ENCODE results near the gene RNU6-1. TPM values are rescaled to one million over a fixed set of nuclear protein-coding genes. Genes with fewer than 3 reads are reported as not detected.

Gene RNU6-1
- total RNA-seq, 4 donors from 2014 or later: not detected

- TF ChIP-seq, protein P1, sequence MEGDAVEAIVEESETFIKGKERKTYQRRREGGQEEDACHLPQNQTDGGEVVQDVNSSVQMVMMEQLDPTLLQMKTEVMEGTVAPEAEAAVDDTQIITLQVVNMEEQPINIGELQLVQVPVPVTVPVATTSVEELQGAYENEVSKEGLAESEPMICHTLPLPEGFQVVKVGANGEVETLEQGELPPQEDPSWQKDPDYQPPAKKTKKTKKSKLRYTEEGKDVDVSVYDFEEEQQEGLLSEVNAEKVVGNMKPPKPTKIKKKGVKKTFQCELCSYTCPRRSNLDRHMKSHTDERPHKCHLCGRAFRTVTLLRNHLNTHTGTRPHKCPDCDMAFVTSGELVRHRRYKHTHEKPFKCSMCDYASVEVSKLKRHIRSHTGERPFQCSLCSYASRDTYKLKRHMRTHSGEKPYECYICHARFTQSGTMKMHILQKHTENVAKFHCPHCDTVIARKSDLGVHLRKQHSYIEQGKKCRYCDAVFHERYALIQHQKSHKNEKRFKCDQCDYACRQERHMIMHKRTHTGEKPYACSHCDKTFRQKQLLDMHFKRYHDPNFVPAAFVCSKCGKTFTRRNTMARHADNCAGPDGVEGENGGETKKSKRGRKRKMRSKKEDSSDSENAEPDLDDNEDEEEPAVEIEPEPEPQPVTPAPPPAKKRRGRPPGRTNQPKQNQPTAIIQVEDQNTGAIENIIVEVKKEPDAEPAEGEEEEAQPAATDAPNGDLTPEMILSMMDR (IDR thresholded peaks at IDR 0.05; ENCODE audit: low read depth): no peak
These were observed 42.8 kb upstream of the RNU6-1 start for GRCh38 chr15:67882487-67883233.

DNA sequence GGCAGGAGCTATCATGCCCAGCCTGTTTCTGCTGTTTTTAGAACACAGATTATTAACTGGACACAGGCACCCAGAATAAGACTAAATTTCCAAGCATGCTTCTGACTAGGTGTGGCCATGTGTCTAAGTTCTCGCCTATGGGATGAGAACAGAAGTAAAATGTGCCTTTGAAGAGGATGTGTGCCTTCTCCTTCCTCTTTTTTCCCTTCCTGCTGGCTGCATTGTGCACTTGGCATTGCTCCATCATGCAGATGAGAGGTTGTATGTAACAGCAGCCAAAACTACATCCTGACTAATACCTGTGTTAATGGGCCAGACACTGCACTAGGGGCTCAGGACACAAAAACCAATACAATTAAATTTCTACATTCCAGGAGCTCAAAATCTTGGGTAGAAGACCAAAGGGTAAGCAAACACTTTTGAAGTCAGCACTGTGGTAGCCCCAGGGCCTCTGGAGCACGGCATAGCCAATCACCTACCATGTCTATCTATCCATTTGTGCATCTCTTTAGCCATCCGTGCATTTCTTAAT, 40.9 kb upstream of the RNU6-1 start:
- TF ChIP-seq, protein P1 (IDR thresholded peaks at IDR 0.05; ENCODE audit: low read depth): no peak

DNA sequence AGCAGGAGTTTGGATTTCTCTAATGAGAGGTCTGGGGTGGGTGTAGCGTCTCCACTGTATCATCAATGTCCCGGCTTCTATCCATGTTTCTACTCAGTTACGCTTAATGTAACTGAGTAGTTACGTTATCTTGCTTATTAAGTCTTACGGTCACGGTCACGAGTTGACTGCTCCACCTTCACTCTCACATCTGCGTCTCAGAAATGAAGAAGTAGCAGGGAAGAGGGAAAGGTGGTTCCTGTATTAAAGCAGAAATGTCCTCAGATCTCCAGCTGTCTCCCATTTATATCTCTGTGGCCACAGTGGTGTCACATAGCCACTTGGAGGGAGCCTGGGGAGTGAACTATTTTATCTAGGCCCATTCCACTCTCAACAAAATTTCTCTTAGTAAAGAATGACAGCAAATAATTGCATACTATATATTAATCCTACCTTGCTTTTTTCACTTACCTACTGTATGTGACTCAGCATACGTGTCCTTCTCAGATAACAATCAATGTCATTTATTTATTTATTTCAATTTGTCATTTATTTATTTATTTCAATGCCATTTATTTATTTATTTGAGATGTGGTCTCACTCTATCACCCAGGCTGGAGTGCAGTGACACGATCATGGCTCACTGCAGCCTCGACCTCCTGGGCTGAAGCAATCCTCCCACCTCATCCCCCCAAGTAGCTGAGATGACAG, 39.7 kb upstream of the RNU6-1 start:
- TF ChIP-seq, protein P1 (IDR thresholded peaks at IDR 0.05; ENCODE audit: low read depth): no peak

DNA sequence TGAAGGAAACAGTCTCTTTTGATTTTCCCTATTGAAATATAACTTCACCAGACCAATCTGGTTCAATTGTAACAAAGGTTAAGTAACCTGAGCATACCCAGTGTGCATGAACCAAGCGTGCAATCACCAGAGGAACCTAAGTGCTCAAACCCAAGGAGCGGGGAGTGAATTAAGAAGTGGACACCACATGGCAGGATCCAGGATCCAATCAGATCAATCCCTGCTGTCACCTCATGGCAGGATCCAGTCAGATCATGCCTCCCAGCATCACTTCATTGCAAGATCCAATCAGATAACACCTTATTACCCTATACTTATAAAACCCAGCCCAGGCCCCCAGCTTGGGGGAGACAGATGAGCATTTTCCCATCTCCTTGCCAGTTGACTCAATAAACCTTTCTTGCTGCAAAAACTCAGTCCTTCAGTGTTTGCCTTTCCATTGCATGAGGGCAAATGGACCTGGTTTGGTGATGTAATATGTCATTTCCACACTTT, 38.9 kb upstream of the RNU6-1 start:
- TF ChIP-seq, protein P1 (IDR thresholded peaks at IDR 0.05; ENCODE audit: low read depth): no peak

- TF ChIP-seq, protein P1 (IDR thresholded peaks at IDR 0.05; ENCODE audit: low read depth): no peak
These were observed 33.9 kb upstream of the RNU6-1 start for GRCh38 chr15:67873777-67874176.

DNA sequence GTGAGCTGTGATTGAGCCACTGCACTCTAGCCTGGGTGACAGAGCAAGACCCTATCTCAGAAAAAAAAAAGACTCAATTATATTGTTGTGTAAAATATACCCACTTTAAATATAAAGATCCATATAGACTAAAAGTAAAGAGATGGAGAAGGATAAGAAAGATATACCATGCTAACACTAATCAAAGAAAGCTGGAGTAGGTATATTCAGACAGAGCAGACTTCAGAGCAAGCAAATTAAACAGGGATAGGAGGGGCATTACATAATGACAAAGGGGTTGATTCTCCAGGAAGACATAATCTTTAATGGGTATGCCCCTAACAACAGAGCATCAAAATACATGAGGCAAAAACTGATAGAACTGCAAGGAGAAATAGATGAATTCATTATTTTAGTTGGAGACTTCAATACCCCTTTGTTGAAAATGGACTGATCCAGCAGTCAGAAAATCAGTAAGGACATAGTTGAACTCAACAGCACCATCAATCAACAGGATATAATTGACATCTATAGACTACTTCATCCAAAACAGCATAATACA, 31.1 kb upstream of the RNU6-1 start:
- TF ChIP-seq, protein P1 (IDR thresholded peaks at IDR 0.05; ENCODE audit: low read depth): no peak

DNA sequence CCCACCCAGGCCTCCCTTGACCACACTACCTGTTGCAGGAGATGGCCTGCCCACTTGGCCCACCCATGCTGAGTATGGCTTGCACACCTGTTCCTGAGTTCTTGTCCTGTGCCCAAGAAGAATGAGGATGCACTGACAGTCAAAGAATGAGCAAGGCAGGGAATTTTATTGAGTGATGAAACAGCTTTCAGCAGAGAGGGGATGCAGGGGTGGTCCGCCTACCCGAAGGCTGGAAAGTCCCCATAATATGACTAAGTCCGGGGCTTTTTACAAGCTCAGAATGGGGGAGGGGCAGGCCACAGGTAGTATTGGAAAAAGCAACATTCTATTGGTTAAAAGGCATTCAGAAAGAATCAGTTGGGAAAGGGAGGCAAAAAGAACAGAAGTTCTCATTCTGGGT, 29.9 kb upstream of the RNU6-1 start:
- TF ChIP-seq, protein P1 (IDR thresholded peaks at IDR 0.05; ENCODE audit: low read depth): no peak
